HepG2 (cell line): ENCODE results near the gene MTA1. TPM values are rescaled to one million over a fixed set of nuclear protein-coding genes. Genes with fewer than 3 reads are reported as not detected.

Source experiments
- AGO1 ChIP-seq: fragments of 200-400 bp; formaldehyde crosslinking; IDR thresholded peaks from 2 replicates; pipeline ENCODE4 v1.6.1; 2017; ENCODE audit warnings: mild to moderate bottlenecking, low read depth, low read length, moderate library complexity; ENCODE audit not compliant: poor library complexity, severe bottlenecking
- BCL3 ChIP-seq: sonication (generic); formaldehyde crosslinking; IDR thresholded peaks from 2 replicates; pipeline ENCODE4 v1.5.1; 2020; ENCODE audit warnings: mild to moderate bottlenecking, missing genetic modification reagents, moderate library complexity
- HMG20B ChIP-seq: conservative IDR thresholded peaks from 2 replicates; pipeline ENCODE4 v1.6.1; 2016; ENCODE audit warnings: missing genetic modification reagents, missing compliant biosample characterization
- HNF4A ChIP-seq: sonication (generic); formaldehyde crosslinking; IDR thresholded peaks from 2 replicates; pipeline ENCODE4 v1.4.0; 2020; ENCODE audit warnings: missing genetic modification reagents
- KAT8 ChIP-seq: IDR thresholded peaks from 2 replicates; pipeline ENCODE4 v1.6.1; 2016; ENCODE audit warnings: missing genetic modification reagents, missing compliant biosample characterization
- PAF1 ChIP-seq: IDR thresholded peaks from 2 replicates; pipeline ENCODE4 v1.6.1; 2016; ENCODE audit warnings: missing genetic modification reagents, missing compliant biosample characterization
- PHF5A ChIP-seq: IDR thresholded peaks from one replicate; pipeline ENCODE4 v1.6.1; 2018; ENCODE audit warnings: low read depth, missing genetic modification reagents; ENCODE audit not compliant: unreplicated experiment
- PTBP1 ChIP-seq: fragments of 200-400 bp; formaldehyde crosslinking; IDR thresholded peaks from 2 replicates; pipeline ENCODE4 v1.6.1; 2018; ENCODE audit warnings: low read length, low read depth; ENCODE audit not compliant: poor library complexity, severe bottlenecking
- SOX13 ChIP-seq, 3 experiments: fragments of 450-650 bp in 1 of 3; sonication (generic) in 1 of 3; formaldehyde crosslinking in 1 of 3; IDR thresholded peaks in 2 of 3; conservative IDR thresholded peaks in 1 of 3; 2 replicates each; pipeline versions ENCODE4 v1.5.0 to v1.6.1; 2016 to 2020; ENCODE audit warnings: antibody characterized with exemption in 1 of 3, mild to moderate bottlenecking in 1 of 3, missing compliant biosample characterization in 1 of 3, missing genetic modification reagents in 1 of 3, moderate library complexity in 1 of 3
- SP1 ChIP-seq, 2 experiments: fragments of 450-650 bp in 1 of 2; sonication (generic) in 1 of 2; formaldehyde crosslinking in 1 of 2; IDR thresholded peaks; 2 replicates each; pipeline versions ENCODE4 v1.4.0 to v1.6.1; 2016 to 2020; ENCODE audit warnings: missing genetic modification reagents in 1 of 2
- SP5 ChIP-seq: IDR thresholded peaks from 2 replicates; pipeline ENCODE4 v1.6.1; 2016; ENCODE audit warnings: low read depth, borderline replicate concordance
- ZFP1 ChIP-seq: IDR thresholded peaks from 2 replicates; pipeline ENCODE4 v1.6.1; 2016
- ZIK1 ChIP-seq: sonication (generic); formaldehyde crosslinking; IDR thresholded peaks from 2 replicates; pipeline ENCODE4 v1.5.0; 2020; ENCODE audit warnings: mild to moderate bottlenecking, low read depth, missing genetic modification reagents, borderline replicate concordance
- ZMYM3 ChIP-seq: sonication (generic); formaldehyde crosslinking; IDR thresholded peaks from 2 replicates; pipeline ENCODE4 v1.5.1; 2020; ENCODE audit warnings: mild to moderate bottlenecking, missing genetic modification reagents
- ZNF230 ChIP-seq: sonication (generic); formaldehyde crosslinking; IDR thresholded peaks from 2 replicates; pipeline ENCODE4 v1.4.0; 2020; ENCODE audit warnings: mild to moderate bottlenecking, missing genetic modification reagents
- ZNF256 ChIP-seq: sonication (generic); formaldehyde crosslinking; conservative IDR thresholded peaks from 2 replicates; pipeline ENCODE4 v1.4.0; 2020; ENCODE audit warnings: missing genetic modification reagents
- ZNF570 ChIP-seq: sonication (generic); formaldehyde crosslinking; IDR thresholded peaks from 2 replicates; pipeline ENCODE4 v1.4.0; 2020; ENCODE audit warnings: mild to moderate bottlenecking, missing genetic modification reagents, borderline replicate concordance
- ZNF616 ChIP-seq: sonication (generic); formaldehyde crosslinking; IDR thresholded peaks from 2 replicates; pipeline ENCODE4 v1.5.0; 2020; ENCODE audit warnings: low read depth, mild to moderate bottlenecking, missing genetic modification reagents
- ZNF740 ChIP-seq: sonication (generic); formaldehyde crosslinking; IDR thresholded peaks from 2 replicates; pipeline ENCODE4 v1.4.0; 2020; ENCODE audit warnings: missing genetic modification reagents
- polyA plus RNA-seq, 8 experiments: library from polyadenylated mRNA; depleted of rRNA in 3 of 8; stranded (reverse) in 7 of 8; unstranded in 1 of 8; fragments of >200 nt; fragmentation: Illumina TruSeq in 4 of 8; extraction: Trizol in 4 of 8; gene quantifications; 2 replicates each; pipeline versions ENCODE4 v1.2.1 to v1.2.3, GENCODE V29; 2011 to 2016; ENCODE audit warnings: low read depth in 4 of 8, missing spikeins in 1 of 8, mixed read lengths in 1 of 8; ENCODE audit not compliant: insufficient read depth in 1 of 8
- total RNA-seq, 5 experiments: library from RNA; depleted of rRNA; stranded (reverse); fragments of >200 nt; fragmentation: Illumina TruSeq; extraction: Trizol; gene quantifications; 2 replicates each; pipeline ENCODE4 v1.2.3, GENCODE V29; 2016; ENCODE audit warnings: low read depth in 1 of 5
- TF ChIP-seq, protein P1 (sequence below): sonication (generic); formaldehyde crosslinking; conservative IDR thresholded peaks from 2 replicates; pipeline ENCODE4 v1.4.0; 2020; ENCODE audit warnings: missing genetic modification reagents
- TF ChIP-seq, protein P2 (sequence below): sonication (generic); formaldehyde crosslinking; IDR thresholded peaks from 2 replicates; pipeline ENCODE4 v1.9.0; 2021; ENCODE audit warnings: missing genetic modification reagents, mild to moderate bottlenecking, borderline replicate concordance
- TF ChIP-seq, protein P3 (sequence below): sonication (generic); formaldehyde crosslinking; conservative IDR thresholded peaks from 2 replicates; pipeline ENCODE4 v1.8.0; 2022; ENCODE audit warnings: low read depth, missing genetic modification reagents

The MTA1 gene
- total and polyA plus RNA-seq, 2 of the 13 experiments (the other 11 are each of a cell fraction or from before 2014, with no cell fraction given), result 35.2 to 85.8 TPM

- TF ChIP-seq, protein P1, sequence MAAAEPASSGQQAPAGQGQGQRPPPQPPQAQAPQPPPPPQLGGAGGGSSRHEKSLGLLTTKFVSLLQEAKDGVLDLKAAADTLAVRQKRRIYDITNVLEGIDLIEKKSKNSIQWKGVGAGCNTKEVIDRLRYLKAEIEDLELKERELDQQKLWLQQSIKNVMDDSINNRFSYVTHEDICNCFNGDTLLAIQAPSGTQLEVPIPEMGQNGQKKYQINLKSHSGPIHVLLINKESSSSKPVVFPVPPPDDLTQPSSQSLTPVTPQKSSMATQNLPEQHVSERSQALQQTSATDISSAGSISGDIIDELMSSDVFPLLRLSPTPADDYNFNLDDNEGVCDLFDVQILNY (CRISPR knock-in tag), result 0 out of 2 replicates have a peak, but pooled peaks have one; percentile 29
- TF ChIP-seq SP5 (peak; percentile 81), SP1 (IDR thresholded peaks at IDR 0.05) (no peak), SP1 (CRISPR knock-in tag; IDR thresholded peaks at IDR 0.05) (peak; percentile 70; the same call in 1 of the 2 replicates), ZNF740 (CRISPR knock-in tag) (0 out of 2 replicates have a peak, but pooled peaks have one; percentile 41), PHF5A (CRISPR knock-in tag) (no peak), SOX13 (IDR thresholded peaks at IDR 0.05) (no peak), SOX13 (CRISPR knock-in tag; conservative IDR thresholded peaks at IDR 0.05 in 1 of 2, IDR thresholded peaks at IDR 0.05 in 1 of 2) (no peak), ZNF570 (CRISPR knock-in tag) (no peak), ZMYM3 (peak; percentile 38; the same call in 1 of the 2 replicates), PAF1 (no peak), ZIK1 (CRISPR knock-in tag) (peak; percentile 79; the same call in 1 of the 2 replicates), ZNF616 (0 out of 2 replicates have a peak, but pooled peaks have one; percentile 23), ZNF230 (CRISPR knock-in tag) (0 out of 2 replicates have a peak, but pooled peaks have one; percentile 74), HMG20B (CRISPR knock-in tag) (no peak), ZNF256 (CRISPR knock-in tag) (no peak), PTBP1 (peak; percentile 50), BCL3 (CRISPR knock-in tag) (0 out of 2 replicates have a peak, but pooled peaks have one; percentile 40), KAT8 (no peak), AGO1 (no peak), HNF4A (CRISPR knock-in tag) (peak; percentile 79), ZFP1 (peak; percentile 51; the same call in 1 of the 2 replicates)
- TF ChIP-seq, protein P2, sequence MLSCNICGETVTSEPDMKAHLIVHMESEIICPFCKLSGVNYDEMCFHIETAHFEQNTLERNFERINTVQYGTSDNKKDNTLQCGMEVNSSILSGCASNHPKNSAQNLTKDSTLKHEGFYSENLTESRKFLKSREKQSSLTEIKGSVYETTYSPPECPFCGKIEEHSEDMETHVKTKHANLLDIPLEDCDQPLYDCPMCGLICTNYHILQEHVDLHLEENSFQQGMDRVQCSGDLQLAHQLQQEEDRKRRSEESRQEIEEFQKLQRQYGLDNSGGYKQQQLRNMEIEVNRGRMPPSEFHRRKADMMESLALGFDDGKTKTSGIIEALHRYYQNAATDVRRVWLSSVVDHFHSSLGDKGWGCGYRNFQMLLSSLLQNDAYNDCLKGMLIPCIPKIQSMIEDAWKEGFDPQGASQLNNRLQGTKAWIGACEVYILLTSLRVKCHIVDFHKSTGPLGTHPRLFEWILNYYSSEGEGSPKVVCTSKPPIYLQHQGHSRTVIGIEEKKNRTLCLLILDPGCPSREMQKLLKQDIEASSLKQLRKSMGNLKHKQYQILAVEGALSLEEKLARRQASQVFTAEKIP (CRISPR knock-in tag), result no peak
- TF ChIP-seq, protein P3, sequence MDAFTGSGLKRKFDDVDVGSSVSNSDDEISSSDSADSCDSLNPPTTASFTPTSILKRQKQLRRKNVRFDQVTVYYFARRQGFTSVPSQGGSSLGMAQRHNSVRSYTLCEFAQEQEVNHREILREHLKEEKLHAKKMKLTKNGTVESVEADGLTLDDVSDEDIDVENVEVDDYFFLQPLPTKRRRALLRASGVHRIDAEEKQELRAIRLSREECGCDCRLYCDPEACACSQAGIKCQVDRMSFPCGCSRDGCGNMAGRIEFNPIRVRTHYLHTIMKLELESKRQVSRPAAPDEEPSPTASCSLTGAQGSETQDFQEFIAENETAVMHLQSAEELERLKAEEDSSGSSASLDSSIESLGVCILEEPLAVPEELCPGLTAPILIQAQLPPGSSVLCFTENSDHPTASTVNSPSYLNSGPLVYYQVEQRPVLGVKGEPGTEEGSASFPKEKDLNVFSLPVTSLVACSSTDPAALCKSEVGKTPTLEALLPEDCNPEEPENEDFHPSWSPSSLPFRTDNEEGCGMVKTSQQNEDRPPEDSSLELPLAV (CRISPR knock-in tag), result no peak
Observed at GRCh38 chr14:105419195-105420091, at the start of gene MTA1 (continued).
